ENCODE results near the gene MR1.

DNA sequence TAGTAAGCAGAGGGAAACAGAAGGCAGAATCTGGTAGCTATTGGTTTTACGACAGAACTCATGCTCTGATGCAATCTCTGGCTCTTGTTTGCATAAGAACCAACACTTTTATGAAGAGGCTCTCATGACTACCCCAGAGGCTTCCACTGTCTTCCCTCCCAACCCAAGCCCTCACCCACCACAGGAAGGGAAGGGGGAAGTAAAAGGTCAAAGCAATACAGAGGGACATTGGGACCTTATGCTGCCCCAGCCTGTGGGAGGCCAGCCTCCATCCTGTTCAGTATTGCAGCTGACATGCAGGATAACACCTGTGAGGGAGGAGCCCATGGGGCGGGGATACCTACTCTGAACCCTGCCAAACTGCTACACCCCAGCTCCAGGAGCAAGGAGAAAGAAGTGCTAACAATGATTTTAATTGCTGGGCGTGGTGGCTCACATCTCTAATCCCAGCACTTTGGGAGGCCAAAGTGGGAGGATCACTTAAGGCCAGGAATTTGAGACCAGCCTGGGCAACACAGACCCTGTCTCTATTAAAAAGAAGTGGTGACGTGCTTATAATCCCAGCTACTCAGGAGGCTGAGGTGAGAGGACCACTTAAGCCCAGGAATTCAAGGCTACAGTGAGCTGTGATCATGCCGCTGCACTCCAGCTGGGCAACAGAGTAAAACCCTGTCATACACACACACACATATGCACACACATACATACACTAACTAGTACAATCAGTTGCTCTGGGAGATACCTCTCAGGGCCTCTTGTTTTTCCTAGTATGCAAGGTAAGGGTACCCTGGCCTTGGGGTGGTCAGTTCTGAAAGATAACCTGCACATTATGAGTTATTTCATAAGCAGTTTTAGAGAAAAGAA is 9.5 kb downstream of the MR1 start:
- TF ChIP-seq SUZ12 (IDR thresholded peaks at IDR 0.05; ENCODE audit: extremely low read depth, insufficient read depth, insufficient read length) (no peak), ZNF274 (IDR thresholded peaks at IDR 0.05; ENCODE audit: low read depth, low read length) (no peak)

Measured in NT2/D1 (cell line).